ENCODE measurements around the gene ZNRF1. TPM values are rescaled to one million over a fixed set of nuclear protein-coding genes. Genes with fewer than 3 reads are reported as not detected.
"Not testable (repeated sequence)": the region's sequence is repeated elsewhere in the genome, so short reads cannot be mapped to it uniquely, and the experiment has no call there.

The ZNRF1 gene
- total RNA-seq, 5 donors from 2014 or later (not counting 1 experiment from before 2014, with no cell fraction given) = 5.5 to 7.8 (median 7.5) TPM

GRCh38 chr16:75014318-75014717 lies 15.5 kb downstream of the ZNRF1 start:
- no peak overlapping the region for H3K27ac Mint-ChIP-seq
- ChIA-PET POLR2A (no interaction called here), CTCF (interaction anchor here in 1 of 2 donors (0.6 to 0.7 kb wide), 3 partner anchors 29 to 1123 kb away, joined by 3 to 6 read pairs (median 5); no protein-coding TSS in a partner anchor)
- Histone ChIP-seq H3K4me1 (ENCODE audit: control insufficient read depth in 1 of 2, extremely low read depth in 1 of 2, insufficient read depth in 2 of 2, low read length in 2 of 2) (peaks cover 6 to 8% of the 10 kb centered on the region in 2 experiments), H3K36me3 (ENCODE audit: control insufficient read depth in 2 of 2, extremely low read depth in 1 of 2, insufficient read depth in 1 of 2, low read length in 1 of 2) (no peaks in the 10 kb centered on the region), H3K27ac (ENCODE audit: low read length) (no peak overlapping the region), H3K9me3 (no peaks in the 10 kb centered on the region), H3K27me3 (replicated peaks in 1 of 2; ENCODE audit: control insufficient read depth in 2 of 2, extremely low read depth in 1 of 2, insufficient read depth in 2 of 2, low read length in 1 of 2) (no peaks in the 10 kb centered on the region), H3K4me3 (ENCODE audit: control insufficient read depth in 1 of 2, extremely low read depth in 1 of 2, low read length in 1 of 2) (no peak overlapping the region)
- peaks cover 16 to 27% (median 24%) of the 10 kb centered on the region in 3 donors for H3K4me1 Mint-ChIP-seq
- H3K36me3 Mint-ChIP-seq = no peaks in the 10 kb centered on the region
- ATAC-seq (replicated peaks in 1 of 4) = no peak
- no peak overlapping the region for H3K4me3 Mint-ChIP-seq
- no CpG with 5 or more reads among the region's 2 CpGs for WGBS (ENCODE audit: insufficient coverage)
- no peaks in the 10 kb centered on the region for H3K9me3 Mint-ChIP-seq
- H3K27me3 Mint-ChIP-seq = no peaks in the 10 kb centered on the region
- no peak for DNase-seq

DNA sequence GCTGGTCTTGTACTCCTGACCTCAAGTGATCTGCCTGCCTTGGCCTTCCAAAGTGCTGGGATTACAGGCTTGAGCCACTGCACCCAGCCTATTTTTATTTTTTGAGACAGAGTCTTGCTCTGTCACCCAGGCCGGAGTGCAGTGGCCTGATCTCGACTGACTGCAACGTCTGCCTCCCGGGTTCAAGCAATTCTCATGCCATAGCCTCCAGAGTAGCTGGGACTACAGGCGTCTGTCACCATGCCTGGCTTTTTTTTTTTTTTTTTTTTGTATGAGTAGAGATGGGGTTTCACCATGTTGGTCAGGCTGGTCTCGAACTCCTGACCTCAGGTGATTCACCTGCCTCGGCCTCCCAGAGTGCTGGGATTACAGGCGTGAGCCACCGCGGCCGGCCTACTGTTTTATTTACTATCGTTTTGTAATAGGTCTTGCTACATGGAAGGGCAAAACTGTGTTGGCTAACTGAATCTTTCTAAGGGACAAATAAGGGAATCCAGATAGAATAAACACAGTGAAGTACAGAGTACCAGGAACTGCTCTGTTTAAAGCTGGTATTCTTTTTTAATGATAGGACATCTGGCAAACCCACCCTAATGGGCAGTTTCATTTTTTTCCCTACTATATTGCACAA lies 17.7 kb downstream of the ZNRF1 start:
- POLR2A ChIA-PET = interaction anchor here in 1 of 2 donors (0.6 kb wide), 1 partner anchor 318 kb away, joined by 3 read pairs; no protein-coding TSS in a partner anchor

GRCh38 chr16:75017670-75018525 lies 19.1 kb downstream of the ZNRF1 start:
- Mint-ChIP-seq H3K27me3 (no peaks in the 10 kb centered on the region), H3K4me3 (no peak overlapping the region), H3K9me3 (peaks cover 5 to 12% (median 9%) of the 10 kb centered on the region in 3 donors), H3K36me3 (peaks cover 17% of the 10 kb centered on the region), H3K4me1 (peaks cover 1 to 12% (median 8%) of the 10 kb centered on the region in 3 donors), H3K27ac (no peak overlapping the region)
- DNase-seq (no peak), ATAC-seq (replicated peaks in 1 of 4) (no peak)
- CTCF ChIA-PET = interaction anchor here in 1 of 2 donors (0.6 kb wide), 1 partner anchor 93 kb away, joined by 3 read pairs; no protein-coding TSS in a partner anchor
- H3K36me3 ChIP-seq (ENCODE audit: control insufficient read depth in 2 of 2, extremely low read depth in 1 of 2, insufficient read depth in 1 of 2, low read length in 1 of 2) = no peaks in the 10 kb centered on the region
- no peaks in the 10 kb centered on the region for H3K27me3 ChIP-seq (replicated peaks in 1 of 2; ENCODE audit: control insufficient read depth in 2 of 2, extremely low read depth in 1 of 2, insufficient read depth in 2 of 2, low read length in 1 of 2)
- POLR2A ChIA-PET = no interaction called here
- H3K4me1 ChIP-seq (ENCODE audit: control insufficient read depth in 1 of 2, extremely low read depth in 1 of 2, insufficient read depth in 2 of 2, low read length in 2 of 2) = peaks cover 0 to 2% of the 10 kb centered on the region in 2 experiments
- WGBS (ENCODE audit: insufficient coverage) = no CpG with 5 or more reads among the region's 3 CpGs
- no peak overlapping the region for H3K4me3 ChIP-seq (ENCODE audit: control insufficient read depth in 1 of 2, extremely low read depth in 1 of 2, low read length in 1 of 2)
- no peaks in the 10 kb centered on the region for H3K9me3 ChIP-seq
- H3K27ac ChIP-seq (ENCODE audit: low read length) = no peak overlapping the region

More for the DNA sequence above, 17.7 kb downstream of the ZNRF1 start:
- H3K27me3 Mint-ChIP-seq; H3K36me3 ChIP-seq (ENCODE audit: control insufficient read depth in 2 of 2, extremely low read depth in 1 of 2, insufficient read depth in 1 of 2, low read length in 1 of 2); H3K4me3 ChIP-seq (ENCODE audit: control insufficient read depth in 1 of 2, extremely low read depth in 1 of 2, low read length in 1 of 2); H3K27ac ChIP-seq (ENCODE audit: low read length); H3K36me3 Mint-ChIP-seq; H3K27me3 ChIP-seq (replicated peaks in 1 of 2; ENCODE audit: control insufficient read depth in 2 of 2, extremely low read depth in 1 of 2, insufficient read depth in 2 of 2, low read length in 1 of 2); DNase-seq; H3K9me3 Mint-ChIP-seq; H3K4me1 ChIP-seq (ENCODE audit: control insufficient read depth in 1 of 2, extremely low read depth in 1 of 2, insufficient read depth in 2 of 2, low read length in 2 of 2); H3K27ac Mint-ChIP-seq; H3K4me3 Mint-ChIP-seq; ATAC-seq (replicated peaks in 1 of 4); H3K9me3 ChIP-seq: not testable (repeated sequence)
- 93% methylated on average over 2 of the region's 12 CpGs for WGBS (ENCODE audit: insufficient coverage)
- CTCF ChIA-PET = interaction anchor here in 1 of 2 donors (0.7 kb wide), 1 partner anchor 65 kb away, joined by 4 read pairs; no protein-coding TSS in a partner anchor
- peaks cover 14 to 22% (median 21%) of the 10 kb centered on the region in 3 donors for H3K4me1 Mint-ChIP-seq

- Histone ChIP-seq H3K4me3 (ENCODE audit: control insufficient read depth in 1 of 2, extremely low read depth in 1 of 2, low read length in 1 of 2) (no peak overlapping the region), H3K9me3 (no peaks in the 10 kb centered on the region), H3K27me3 (replicated peaks in 1 of 2; ENCODE audit: control insufficient read depth in 2 of 2, extremely low read depth in 1 of 2, insufficient read depth in 2 of 2, low read length in 1 of 2) (no peaks in the 10 kb centered on the region), H3K4me1 (ENCODE audit: control insufficient read depth in 1 of 2, extremely low read depth in 1 of 2, insufficient read depth in 2 of 2, low read length in 2 of 2) (no peaks in the 10 kb centered on the region), H3K27ac (ENCODE audit: low read length) (no peak overlapping the region), H3K36me3 (ENCODE audit: control insufficient read depth in 2 of 2, extremely low read depth in 1 of 2, insufficient read depth in 1 of 2, low read length in 1 of 2) (no peaks in the 10 kb centered on the region)
- 87% methylated on average over 4 of the region's 8 CpGs for WGBS (ENCODE audit: insufficient coverage)
- peaks cover 1 to 11% (median 4%) of the 10 kb centered on the region in 3 donors for H3K4me1 Mint-ChIP-seq
- H3K27me3 Mint-ChIP-seq = no peaks in the 10 kb centered on the region
- peaks cover 20% of the 10 kb centered on the region for H3K36me3 Mint-ChIP-seq
- no peak overlapping the region for H3K27ac Mint-ChIP-seq
- CTCF ChIA-PET = no interaction called here
- DNase-seq (no peak), ATAC-seq (replicated peaks in 1 of 4) (no peak)
- H3K4me3 Mint-ChIP-seq = no peak overlapping the region
- POLR2A ChIA-PET = no interaction called here
- H3K9me3 Mint-ChIP-seq = peaks cover 5 to 12% (median 9%) of the 10 kb centered on the region in 3 donors
Measured at GRCh38 chr16:75019007-75019406, 20.2 kb downstream of the ZNRF1 start.

DNA sequence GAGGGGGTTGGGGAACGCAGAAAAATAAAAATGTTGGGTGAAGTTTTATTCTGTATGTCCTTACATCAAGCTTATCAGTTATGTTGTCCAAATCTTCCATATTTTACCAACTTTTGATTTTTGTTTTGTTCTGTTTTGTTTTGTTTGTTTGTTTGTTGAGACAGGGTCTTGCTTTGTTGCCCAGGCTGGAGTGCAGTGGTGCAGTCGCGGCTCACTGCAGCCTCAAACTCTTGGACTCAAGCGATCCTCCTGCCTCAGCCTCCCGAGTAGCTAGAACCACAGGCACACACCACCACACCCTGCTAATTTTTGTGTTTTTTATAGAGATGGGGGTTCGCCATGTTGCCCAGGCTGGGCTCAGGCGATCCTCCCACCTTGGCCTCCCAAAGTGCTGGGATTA lies 20.8 kb downstream of the ZNRF1 start:
- Mint-ChIP-seq H3K36me3 (peaks cover 20% of the 10 kb centered on the region), H3K4me3 (no peak overlapping the region), H3K4me1 (peaks cover 7 to 17% (median 10%) of the 10 kb centered on the region in 3 donors), H3K9me3 (peaks cover 5 to 12% (median 9%) of the 10 kb centered on the region in 3 donors), H3K27me3 (no peaks in the 10 kb centered on the region), H3K27ac (no peak overlapping the region)
- no peaks in the 10 kb centered on the region for H3K36me3 ChIP-seq (ENCODE audit: control insufficient read depth in 2 of 2, extremely low read depth in 1 of 2, insufficient read depth in 1 of 2, low read length in 1 of 2)
- ATAC-seq (replicated peaks in 1 of 4) = no peak
- peaks cover 2 to 5% of the 10 kb centered on the region in 2 experiments for H3K4me1 ChIP-seq (ENCODE audit: control insufficient read depth in 1 of 2, extremely low read depth in 1 of 2, insufficient read depth in 2 of 2, low read length in 2 of 2)
- ChIA-PET CTCF (interaction anchor here (0.5 to 0.6 kb wide), 2 partner anchors 34 to 179 kb away, joined by 5 to 6 read pairs; no protein-coding TSS in a partner anchor), POLR2A (no interaction called here)
- no peak overlapping the region for H3K4me3 ChIP-seq (ENCODE audit: control insufficient read depth in 1 of 2, extremely low read depth in 1 of 2, low read length in 1 of 2)
- H3K27ac ChIP-seq (ENCODE audit: low read length) = no peak overlapping the region
- no peak for DNase-seq
- 100% methylated on average over 1 of the region's 7 CpGs for WGBS (ENCODE audit: insufficient coverage)
- no peaks in the 10 kb centered on the region for H3K27me3 ChIP-seq (replicated peaks in 1 of 2; ENCODE audit: control insufficient read depth in 2 of 2, extremely low read depth in 1 of 2, insufficient read depth in 2 of 2, low read length in 1 of 2)
- H3K9me3 ChIP-seq = no peaks in the 10 kb centered on the region

DNA sequence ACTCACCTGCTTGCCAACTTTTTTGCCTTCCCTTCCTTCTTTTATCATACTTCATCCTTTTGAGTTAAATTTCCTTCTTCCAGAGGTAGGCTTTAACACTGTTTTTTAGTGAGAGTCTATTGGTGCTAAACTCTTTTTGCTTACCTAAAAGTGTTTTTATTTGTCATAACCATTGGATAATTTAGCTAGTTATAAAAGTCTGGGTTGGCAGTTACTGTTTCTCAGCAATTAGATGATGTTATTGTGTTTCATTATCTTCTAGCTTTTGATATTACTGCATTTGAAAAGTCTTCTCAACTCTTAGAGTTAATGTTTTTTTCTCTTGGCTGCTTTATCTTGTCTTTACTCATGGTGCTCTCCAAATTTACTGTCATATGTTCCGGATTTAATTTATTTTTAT lies 22.6 kb downstream of the ZNRF1 start:
- Mint-ChIP-seq H3K27me3 (no peaks in the 10 kb centered on the region), H3K4me3 (no peak overlapping the region), H3K9me3 (peaks cover 5 to 12% (median 9%) of the 10 kb centered on the region in 3 donors), H3K4me1 (peaks cover 15 to 23% (median 18%) of the 10 kb centered on the region in 3 donors), H3K27ac (no peak overlapping the region), H3K36me3 (peaks cover 20% of the 10 kb centered on the region)
- peaks cover 3 to 8% of the 10 kb centered on the region in 2 experiments for H3K4me1 ChIP-seq (ENCODE audit: control insufficient read depth in 1 of 2, extremely low read depth in 1 of 2, insufficient read depth in 2 of 2, low read length in 2 of 2)
- CTCF ChIA-PET = no interaction called here
- H3K27me3 ChIP-seq (replicated peaks in 1 of 2; ENCODE audit: control insufficient read depth in 2 of 2, extremely low read depth in 1 of 2, insufficient read depth in 2 of 2, low read length in 1 of 2) = no peaks in the 10 kb centered on the region
- H3K36me3 ChIP-seq (ENCODE audit: control insufficient read depth in 2 of 2, extremely low read depth in 1 of 2, insufficient read depth in 1 of 2, low read length in 1 of 2) = no peaks in the 10 kb centered on the region
- H3K27ac ChIP-seq (ENCODE audit: low read length) = no peak overlapping the region
- POLR2A ChIA-PET = no interaction called here
- no CpG with 5 or more reads among the region's 1 CpG for WGBS (ENCODE audit: insufficient coverage)
- ATAC-seq (replicated peaks in 1 of 4) (no peak), DNase-seq (no peak)
- no peaks in the 10 kb centered on the region for H3K9me3 ChIP-seq
- H3K4me3 ChIP-seq (ENCODE audit: control insufficient read depth in 1 of 2, extremely low read depth in 1 of 2, low read length in 1 of 2) = no peak overlapping the region

Data from T-cell (primary cell).